ENCODE data around the gene BTNL2.
"Not testable (repeated sequence)": the region's sequence is repeated elsewhere in the genome, so short reads cannot be mapped to it uniquely, and the experiment has no call there.

BTNL2 gene

DNA sequence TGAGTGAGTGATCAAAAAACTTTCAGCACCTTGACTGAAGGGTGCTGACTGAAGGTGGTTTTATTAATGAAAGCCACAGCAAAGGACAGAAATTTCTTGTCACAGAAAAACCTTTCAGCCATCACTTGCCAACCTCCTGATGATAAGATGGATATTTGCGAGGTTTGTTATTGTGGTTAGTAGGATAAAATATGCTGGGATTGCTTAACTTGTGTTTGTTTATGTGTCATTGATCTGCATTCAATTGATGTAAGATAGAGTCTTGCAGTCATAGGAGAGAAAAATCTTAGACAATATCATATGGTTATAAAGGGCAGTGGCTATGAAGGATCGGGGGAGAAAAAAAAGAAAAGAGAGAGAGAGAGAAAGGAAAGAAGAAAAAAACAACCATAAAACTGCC is 36.5 kb downstream of the BTNL2 start:
- H3F3A ChIP-seq (ENCODE audit: insufficient read depth, low read length): no peaks in the 10 kb centered on the region
- H3K36me3 ChIP-seq (replicated peaks; ENCODE audit: insufficient read depth, low read length): no peaks in the 10 kb centered on the region
- no peak for DNase-seq
- H3K4me3 ChIP-seq (ENCODE audit: low read length): no peak overlapping the region
- H3K79me2 ChIP-seq (ENCODE audit: low read length): no peaks in the 10 kb centered on the region
- no peaks in the 10 kb centered on the region for H4K20me1 ChIP-seq (ENCODE audit: insufficient read depth, low read length)
- no peak overlapping the region for H3K4me2 ChIP-seq (ENCODE audit: low read depth, low read length)
- H3K27ac ChIP-seq (ENCODE audit: low read length): no peak overlapping the region
- no peak overlapping the region for H3K9ac ChIP-seq (ENCODE audit: low read length)
- H3K27me3 ChIP-seq (replicated peaks; ENCODE audit: insufficient read depth, low read length): no peaks in the 10 kb centered on the region
- H3K9me2 ChIP-seq (replicated peaks; ENCODE audit: insufficient read depth, low read length): no peaks in the 10 kb centered on the region
- no peak for TF ChIP-seq EZH2phosphoT487 (IDR thresholded peaks at IDR 0.05; ENCODE audit: low read length)
- TF ChIP-seq, protein P1, sequence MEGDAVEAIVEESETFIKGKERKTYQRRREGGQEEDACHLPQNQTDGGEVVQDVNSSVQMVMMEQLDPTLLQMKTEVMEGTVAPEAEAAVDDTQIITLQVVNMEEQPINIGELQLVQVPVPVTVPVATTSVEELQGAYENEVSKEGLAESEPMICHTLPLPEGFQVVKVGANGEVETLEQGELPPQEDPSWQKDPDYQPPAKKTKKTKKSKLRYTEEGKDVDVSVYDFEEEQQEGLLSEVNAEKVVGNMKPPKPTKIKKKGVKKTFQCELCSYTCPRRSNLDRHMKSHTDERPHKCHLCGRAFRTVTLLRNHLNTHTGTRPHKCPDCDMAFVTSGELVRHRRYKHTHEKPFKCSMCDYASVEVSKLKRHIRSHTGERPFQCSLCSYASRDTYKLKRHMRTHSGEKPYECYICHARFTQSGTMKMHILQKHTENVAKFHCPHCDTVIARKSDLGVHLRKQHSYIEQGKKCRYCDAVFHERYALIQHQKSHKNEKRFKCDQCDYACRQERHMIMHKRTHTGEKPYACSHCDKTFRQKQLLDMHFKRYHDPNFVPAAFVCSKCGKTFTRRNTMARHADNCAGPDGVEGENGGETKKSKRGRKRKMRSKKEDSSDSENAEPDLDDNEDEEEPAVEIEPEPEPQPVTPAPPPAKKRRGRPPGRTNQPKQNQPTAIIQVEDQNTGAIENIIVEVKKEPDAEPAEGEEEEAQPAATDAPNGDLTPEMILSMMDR (IDR thresholded peaks at IDR 0.05; ENCODE audit: low read length): no peak
- TF ChIP-seq EZH2 (optimal IDR thresholded peaks at IDR 0.05; ENCODE audit: low read depth, low read length): no peak
- H3K4me1 ChIP-seq (ENCODE audit: low read length): no peaks in the 10 kb centered on the region
- no peaks in the 10 kb centered on the region for H3K9me3 ChIP-seq (replicated peaks; ENCODE audit: insufficient read depth, low read length)
- no peak overlapping the region for H2AFZ ChIP-seq (ENCODE audit: low read length)

DNA sequence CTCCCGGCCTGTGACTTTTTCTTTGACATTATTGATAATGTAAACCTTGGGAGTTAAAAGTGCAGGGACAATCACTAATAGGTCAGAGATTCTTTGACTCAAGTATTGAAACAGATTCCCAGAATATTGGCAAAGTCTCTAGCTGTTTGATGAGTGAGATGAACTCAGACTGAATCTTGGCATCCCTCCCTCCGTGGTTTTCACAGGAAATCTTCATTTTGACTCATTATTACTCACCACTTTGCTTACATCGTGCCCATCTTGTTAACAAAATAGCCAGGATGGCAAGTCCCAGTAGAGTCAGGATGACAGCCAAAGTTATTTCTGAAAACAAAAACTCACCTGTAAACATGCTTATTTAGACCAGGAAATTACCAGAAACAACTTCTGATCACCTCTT is 37.3 kb downstream of the BTNL2 start:
- no peaks in the 10 kb centered on the region for H3K9me3 ChIP-seq (replicated peaks; ENCODE audit: insufficient read depth, low read length)
- no peak for DNase-seq
- H3K27me3 ChIP-seq (replicated peaks; ENCODE audit: insufficient read depth, low read length): no peaks in the 10 kb centered on the region
- H3K27ac ChIP-seq (ENCODE audit: low read length): no peak overlapping the region
- H2AFZ ChIP-seq (ENCODE audit: low read length): no peak overlapping the region
- no peaks in the 10 kb centered on the region for H3K36me3 ChIP-seq (replicated peaks; ENCODE audit: insufficient read depth, low read length)
- no peaks in the 10 kb centered on the region for H3F3A ChIP-seq (ENCODE audit: insufficient read depth, low read length)
- no peak overlapping the region for H3K9ac ChIP-seq (ENCODE audit: low read length)
- H3K4me3 ChIP-seq (ENCODE audit: low read length): no peak overlapping the region
- no peaks in the 10 kb centered on the region for H3K4me1 ChIP-seq (ENCODE audit: low read length)
- H3K4me2 ChIP-seq (ENCODE audit: low read depth, low read length): no peak overlapping the region
- no peaks in the 10 kb centered on the region for H3K79me2 ChIP-seq (ENCODE audit: low read length)
- H4K20me1 ChIP-seq (ENCODE audit: insufficient read depth, low read length): no peaks in the 10 kb centered on the region
- no peaks in the 10 kb centered on the region for H3K9me2 ChIP-seq (replicated peaks; ENCODE audit: insufficient read depth, low read length)
- TF ChIP-seq, protein P1 (IDR thresholded peaks at IDR 0.05; ENCODE audit: low read length): no peak
- TF ChIP-seq EZH2phosphoT487 (IDR thresholded peaks at IDR 0.05; ENCODE audit: low read length): no peak
- TF ChIP-seq EZH2 (optimal IDR thresholded peaks at IDR 0.05; ENCODE audit: low read depth, low read length): no peak

DNA sequence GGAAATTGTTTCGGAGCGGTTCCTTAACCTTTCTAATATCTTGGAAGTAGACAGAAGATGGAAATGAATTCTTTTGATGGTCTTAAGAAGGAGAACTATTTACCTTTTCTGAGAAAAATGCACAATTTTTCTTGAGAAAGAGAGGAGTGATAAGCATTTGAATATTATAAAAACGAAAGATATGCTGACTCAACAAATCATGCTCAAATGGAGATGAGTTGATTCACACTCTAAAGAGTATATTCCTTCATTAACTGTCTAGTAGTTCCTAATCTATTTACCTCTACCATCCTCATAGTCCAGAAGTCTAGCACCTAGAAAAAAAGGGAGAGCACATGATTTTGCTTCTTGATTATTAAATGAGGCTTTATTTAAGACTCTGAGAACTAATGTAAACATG is 39.3 kb downstream of the BTNL2 start:
- no peaks in the 10 kb centered on the region for H3K9me2 ChIP-seq (replicated peaks; ENCODE audit: insufficient read depth, low read length)
- no peaks in the 10 kb centered on the region for H4K20me1 ChIP-seq (ENCODE audit: insufficient read depth, low read length)
- H3K27ac ChIP-seq (ENCODE audit: low read length): no peak overlapping the region
- DNase-seq: no peak
- no peaks in the 10 kb centered on the region for H3K79me2 ChIP-seq (ENCODE audit: low read length)
- H3K4me1 ChIP-seq (ENCODE audit: low read length): no peaks in the 10 kb centered on the region
- H3K4me2 ChIP-seq (ENCODE audit: low read depth, low read length): no peak overlapping the region
- H2AFZ ChIP-seq (ENCODE audit: low read length): no peak overlapping the region
- H3K9ac ChIP-seq (ENCODE audit: low read length): no peak overlapping the region
- TF ChIP-seq EZH2phosphoT487 (IDR thresholded peaks at IDR 0.05; ENCODE audit: low read length) (no peak), EZH2 (optimal IDR thresholded peaks at IDR 0.05; ENCODE audit: low read depth, low read length) (no peak)
- TF ChIP-seq, protein P1 (IDR thresholded peaks at IDR 0.05; ENCODE audit: low read length): no peak
- no peaks in the 10 kb centered on the region for H3K27me3 ChIP-seq (replicated peaks; ENCODE audit: insufficient read depth, low read length)
- H3K4me3 ChIP-seq (ENCODE audit: low read length): no peak overlapping the region
- H3K9me3 ChIP-seq (replicated peaks; ENCODE audit: insufficient read depth, low read length): no peaks in the 10 kb centered on the region
- H3F3A ChIP-seq (ENCODE audit: insufficient read depth, low read length): no peaks in the 10 kb centered on the region
- no peaks in the 10 kb centered on the region for H3K36me3 ChIP-seq (replicated peaks; ENCODE audit: insufficient read depth, low read length)

DNA sequence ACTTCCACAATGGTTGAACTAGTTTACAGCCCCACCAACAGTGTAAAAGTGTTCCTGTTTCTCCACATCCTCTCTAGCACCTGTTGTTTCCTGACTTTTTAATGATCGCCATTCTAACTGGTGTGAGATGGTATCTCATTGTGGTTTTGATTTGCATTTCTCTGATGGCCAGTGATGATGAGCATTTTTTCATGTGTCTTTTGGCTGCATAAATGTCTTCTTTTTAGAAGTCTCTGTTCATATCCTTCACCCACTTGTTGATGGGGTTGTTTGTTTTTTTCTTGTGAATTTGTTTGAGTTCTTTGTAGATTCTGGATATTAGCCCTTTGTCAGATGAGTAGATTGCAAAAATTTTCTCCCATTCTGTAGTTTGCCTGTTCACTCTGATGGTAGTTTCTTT is 47.8 kb downstream of the BTNL2 start:
- not testable (repeated sequence) for DNase-seq; H3K27ac ChIP-seq (ENCODE audit: low read length); H3K36me3 ChIP-seq (replicated peaks; ENCODE audit: insufficient read depth, low read length); H3K9ac ChIP-seq (ENCODE audit: low read length); H3K79me2 ChIP-seq (ENCODE audit: low read length); H3K4me2 ChIP-seq (ENCODE audit: low read depth, low read length); H3F3A ChIP-seq (ENCODE audit: insufficient read depth, low read length); H3K4me1 ChIP-seq (ENCODE audit: low read length); H2AFZ ChIP-seq (ENCODE audit: low read length); H3K27me3 ChIP-seq (replicated peaks; ENCODE audit: insufficient read depth, low read length); H3K9me2 ChIP-seq (replicated peaks; ENCODE audit: insufficient read depth, low read length); H4K20me1 ChIP-seq (ENCODE audit: insufficient read depth, low read length); H3K4me3 ChIP-seq (ENCODE audit: low read length); H3K9me3 ChIP-seq (replicated peaks; ENCODE audit: insufficient read depth, low read length)

DNA sequence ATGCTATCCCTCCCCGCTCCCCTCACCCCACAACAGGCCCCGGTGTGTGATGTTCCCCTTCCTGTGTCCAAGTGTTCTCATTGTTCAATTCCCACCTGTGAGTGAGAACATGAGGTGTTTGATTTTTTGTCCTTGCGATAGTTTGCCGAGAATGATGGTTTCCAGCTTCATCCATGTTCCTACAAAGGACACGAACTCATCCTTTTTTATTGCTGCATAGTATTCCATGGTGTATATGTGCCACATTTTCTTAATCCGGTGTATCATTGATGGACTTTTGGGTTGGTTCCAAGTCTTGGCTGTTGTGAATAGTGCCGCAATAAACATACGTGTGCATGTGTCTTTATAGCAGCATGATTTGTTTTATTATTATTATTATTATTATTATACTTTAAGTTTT is 48.4 kb downstream of the BTNL2 start:
- H3K9me3 ChIP-seq (replicated peaks; ENCODE audit: insufficient read depth, low read length); H3K9me2 ChIP-seq (replicated peaks; ENCODE audit: insufficient read depth, low read length); H3K36me3 ChIP-seq (replicated peaks; ENCODE audit: insufficient read depth, low read length); DNase-seq; H4K20me1 ChIP-seq (ENCODE audit: insufficient read depth, low read length); H2AFZ ChIP-seq (ENCODE audit: low read length); H3K79me2 ChIP-seq (ENCODE audit: low read length); H3K4me3 ChIP-seq (ENCODE audit: low read length); H3K4me2 ChIP-seq (ENCODE audit: low read depth, low read length); H3K4me1 ChIP-seq (ENCODE audit: low read length); H3K9ac ChIP-seq (ENCODE audit: low read length); H3F3A ChIP-seq (ENCODE audit: insufficient read depth, low read length); H3K27ac ChIP-seq (ENCODE audit: low read length); H3K27me3 ChIP-seq (replicated peaks; ENCODE audit: insufficient read depth, low read length): not testable (repeated sequence)
